HepG2 (cell line): ENCODE measurements around the gene TRIM44. TPM values are rescaled to one million over a fixed set of nuclear protein-coding genes. Genes with fewer than 3 reads are reported as not detected.

Experiments used
- ATAC-seq: fragments of 200-7000 bp; cut with Tn5 transposase; 3 replicates; pipeline ENCODE4 v1.9.1; 2020; ENCODE audit warnings: mild to moderate bottlenecking, moderate library complexity
- BruUV-seq: library from RNA; stranded (reverse); fragments of 400-500 nt; replicated peaks from 2 replicates; lab custom pipeline; 2021; lab: Mats Ljungman, UMichigan
- CTCF ChIA-PET: fragments of 300-600 bp; formaldehyde crosslinking; extraction: SDS; loops from one replicate; lab custom pipeline; 2021; ENCODE audit warnings: low total read pairs, inconsistent platforms, low intra/inter-chr PET ratio; lab: Yijun Ruan, JAX
- POLR2A ChIA-PET: fragments of 350-600 bp; sonication (Branson Sonifier 250); formaldehyde crosslinking; loops from one replicate; lab custom pipeline; 2020; ENCODE audit warnings: antibody characterized with exemption, inconsistent platforms; lab: Yijun Ruan, JAX
- DNase-seq: peaks from one replicate; pipeline ENCODE4 v3.0.0-alpha.2; 2015; ENCODE audit warnings: low spot score
- FAIRE-seq: peaks from 3 replicates; lab custom pipeline; 2011; peaks lifted over from hg19 to GRCh38; lab: Jason Lieb, UNC
- H2AFZ ChIP-seq: one replicate; pipeline ENCODE4 v1.6.1; 2011; ENCODE audit warnings: low read length, inconsistent platforms
- H3K27ac ChIP-seq: fragments of 300-600 bp; 3 replicates; pipeline ENCODE4 v1.8.0; 2011; ENCODE audit warnings: mixed run types, mild to moderate bottlenecking, mixed read lengths, low read length, inconsistent platforms; ENCODE audit not compliant: insufficient read depth; ENCODE audit errors: extremely low read length
- H3K27me3 ChIP-seq, 2 experiments: fragments of 200-600 bp in 1 of 2; 2 replicates in 1 of 2; 3 replicates in 1 of 2; pipeline versions ENCODE4 v1.6.0 to v1.8.0; 2011; ENCODE audit warnings: low read length in 2 of 2, mild to moderate bottlenecking in 2 of 2, moderate library complexity in 2 of 2, inconsistent platforms in 1 of 2; ENCODE audit not compliant: insufficient read depth in 2 of 2, control insufficient read depth in 1 of 2
- H3K36me3 ChIP-seq, 2 experiments: fragments of 200-600 bp in 1 of 2; replicated peaks in 1 of 2; 2 replicates in 1 of 2; 3 replicates in 1 of 2; pipeline versions ENCODE4 v1.5.1 to v1.8.0; 2011; ENCODE audit warnings: low read length in 2 of 2, inconsistent platforms in 1 of 2; ENCODE audit not compliant: insufficient read depth in 2 of 2, control insufficient read depth in 1 of 2
- H3K4me1 ChIP-seq: 2 replicates; pipeline ENCODE4 v1.5.1; 2012; ENCODE audit warnings: low read length, inconsistent platforms; ENCODE audit not compliant: insufficient read depth
- H3K4me2 ChIP-seq: 2 replicates; pipeline ENCODE4 v1.6.0; 2011; ENCODE audit warnings: low read depth, low read length, inconsistent platforms
- H3K4me3 ChIP-seq, 3 experiments: fragments of 200-600 bp in 1 of 3; sonication (generic), shearing (Covaris generic) in 1 of 3; replicated peaks in 1 of 3; 2 replicates each; pipeline ENCODE4 v1.5.1; 2011 to 2016; ENCODE audit warnings: low read length in 3 of 3, inconsistent platforms in 2 of 3, low read depth in 2 of 3, mild to moderate bottlenecking in 2 of 3, control low read depth in 1 of 3, mixed read lengths in 1 of 3; ENCODE audit not compliant: insufficient read depth in 1 of 3
- H3K79me2 ChIP-seq: one replicate; pipeline ENCODE4 v1.6.1; 2011; ENCODE audit warnings: low read length, inconsistent platforms; ENCODE audit not compliant: insufficient read depth
- H3K9ac ChIP-seq: 2 replicates; pipeline ENCODE4 v1.6.0; 2011; ENCODE audit warnings: mild to moderate bottlenecking, low read depth, low read length, inconsistent platforms; ENCODE audit not compliant: insufficient read depth
- H3K9me3 ChIP-seq: 2 replicates; pipeline ENCODE4 v1.5.1; 2012; ENCODE audit warnings: mild to moderate bottlenecking, low read length
- H4K20me1 ChIP-seq: 2 replicates; pipeline ENCODE4 v1.6.0; 2011; ENCODE audit warnings: inconsistent platforms, mild to moderate bottlenecking, low read length, moderate library complexity; ENCODE audit not compliant: insufficient read depth
- IRF2 ChIP-seq: IDR thresholded peaks from 2 replicates; pipeline ENCODE4 v1.6.1; 2018; ENCODE audit warnings: missing genetic modification reagents, missing compliant biosample characterization
- ZNF264 ChIP-seq: sonication (generic); formaldehyde crosslinking; IDR thresholded peaks from 2 replicates; pipeline ENCODE4 v1.4.0; 2020; ENCODE audit warnings: missing genetic modification reagents
- ZNF784 ChIP-seq: sonication (generic); formaldehyde crosslinking; IDR thresholded peaks from 2 replicates; pipeline ENCODE4 v1.5.1; 2020; ENCODE audit warnings: missing genetic modification reagents, mild to moderate bottlenecking, borderline replicate concordance
- WGBS: methylation state at CpG from one replicate; pipeline ENCODE4 v1.1.6; 2017; ENCODE audit warnings: low lambda C conversion rate; 5-methylcytosine and 5-hydroxymethylcytosine counted together
- in situ Hi-C: cut with HindIII; loops from 2 replicates; pipeline ENCODE4 v1.10.0; 2017; ENCODE audit warnings: low pct_unique_long_range_greater_than_20kb; ENCODE audit not compliant: extremely low pct_ligation_motif_present
- intact Hi-C: fragments of 100-400 bp; cut with micrococcal nuclease; formaldehyde crosslinking; loops from one replicate; pipeline ENCODE4 v1.10.0; 2022; ENCODE audit not compliant: unreplicated experiment
- polyA plus RNA-seq, 8 experiments: library from polyadenylated mRNA; depleted of rRNA in 3 of 8; stranded (reverse) in 7 of 8; unstranded in 1 of 8; fragments of >200 nt; fragmentation: Illumina TruSeq in 4 of 8; extraction: Trizol in 4 of 8; gene quantifications; 2 replicates each; pipeline versions ENCODE4 v1.2.1 to v1.2.3, GENCODE V29; 2011 to 2016; ENCODE audit warnings: low read depth in 4 of 8, missing spikeins in 1 of 8, mixed read lengths in 1 of 8; ENCODE audit not compliant: insufficient read depth in 1 of 8
- total RNA-seq, 5 experiments: library from RNA; depleted of rRNA; stranded (reverse); fragments of >200 nt; fragmentation: Illumina TruSeq; extraction: Trizol; gene quantifications; 2 replicates each; pipeline ENCODE4 v1.2.3, GENCODE V29; 2016; ENCODE audit warnings: low read depth in 1 of 5

The TRIM44 gene
- total and polyA plus RNA-seq, 2 of the 13 experiments (the other 11 are each of a cell fraction or from before 2014, with no cell fraction given), result 22.7 to 50.3 TPM

GRCh38 chr11:35848616-35849015, 186.0 kb downstream of the TRIM44 start:
- DNase-seq, result no peak
- H3K4me2 ChIP-seq, result no peak overlapping the region
- no peaks in the 10 kb centered on the region for H4K20me1 ChIP-seq
- POLR2A ChIA-PET, result no interaction called here
- no peak for ATAC-seq
- H3K4me3 ChIP-seq, result no peak overlapping the region
- no peak overlapping the region for H3K27ac ChIP-seq
- CTCF ChIA-PET, result no interaction called here
- TF ChIP-seq IRF2 (CRISPR knock-in tag), result no peak
- no peak overlapping the region for H2AFZ ChIP-seq
- H3K9me3 ChIP-seq, result no peaks in the 10 kb centered on the region
- no peaks in the 10 kb centered on the region for H3K4me1 ChIP-seq
- no peaks in the 10 kb centered on the region for H3K36me3 ChIP-seq
- H3K79me2 ChIP-seq, result no peaks in the 10 kb centered on the region
- 3% methylated on average over 4 of the region's 4 CpGs for WGBS
- in situ Hi-C loops (no loop called here), intact Hi-C loops (no loop called here)
- peaks cover 0 to 4% of the 10 kb centered on the region in 2 experiments; a peak in 4 of 5 replicates for H3K27me3 ChIP-seq
- no TSS peak for BruUV-seq
- no peak for FAIRE-seq
- H3K9ac ChIP-seq, result no peak overlapping the region

DNA sequence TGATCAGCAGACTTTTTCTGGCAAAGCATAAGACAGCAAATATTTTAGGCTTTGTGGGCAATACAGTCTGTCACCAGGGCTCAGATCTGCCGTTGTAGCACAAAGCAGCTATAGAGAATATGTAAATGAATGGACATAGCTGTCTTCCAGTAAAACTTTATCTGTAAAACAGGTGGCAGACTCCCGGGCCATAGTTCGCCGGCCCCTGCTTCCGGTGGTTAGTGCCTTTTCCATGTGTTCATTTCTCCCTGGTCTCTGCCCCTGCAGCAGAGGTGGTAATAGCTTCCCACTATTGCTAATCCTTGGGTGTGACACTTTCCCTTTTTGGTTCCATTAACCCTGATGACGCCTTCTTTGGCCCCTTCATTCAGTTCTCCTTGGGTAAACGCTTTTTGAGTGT, 187.6 kb downstream of the TRIM44 start:
- CTCF ChIA-PET, result no interaction called here
- POLR2A ChIA-PET, result no interaction called here
- Histone ChIP-seq H3K4me2 (no peak overlapping the region), H3K4me1 (no peaks in the 10 kb centered on the region), H3K9ac (no peak overlapping the region), H4K20me1 (no peaks in the 10 kb centered on the region), H3K27me3 (peaks cover 0 to 4% of the 10 kb centered on the region in 2 experiments; a peak in 4 of 5 replicates), H2AFZ (no peak overlapping the region), H3K9me3 (no peaks in the 10 kb centered on the region), H3K79me2 (no peaks in the 10 kb centered on the region), H3K36me3 (no peaks in the 10 kb centered on the region), H3K4me3 (no peak overlapping the region), H3K27ac (no peak overlapping the region)
- FAIRE-seq (no peak), DNase-seq (no peak), ATAC-seq (no peak)
- in situ Hi-C loops, result no loop called here
- no TSS peak for BruUV-seq
- intact Hi-C loops, result no loop called here
- TF ChIP-seq ZNF784 (CRISPR knock-in tag) (no peak), ZNF264 (CRISPR knock-in tag) (peak; percentile 77; the same call in 1 of the 2 replicates)
- WGBS, result 55% methylated on average over 7 of the region's 7 CpGs
